Naive B cell (primary cell): ENCODE results near the gene ZNF681. TPM values are rescaled to one million over a fixed set of nuclear protein-coding genes. Genes with fewer than 3 reads are reported as not detected.
"Not testable (repeated sequence)": the region's sequence is repeated elsewhere in the genome, so short reads cannot be mapped to it uniquely, and the experiment has no call there.

Source experiments
- ATAC-seq, 2 donors: fragments of 150-1000 bp; cut with Tn5 transposase; 2 replicates each; pipeline ENCODE4 v1.10.0; 2021; ENCODE audit warnings: low read depth in 2 of 2, mild to moderate bottlenecking in 2 of 2, moderate library complexity in 2 of 2
- DNase-seq: peaks from one replicate; pipeline ENCODE4 v3.0.0; 2022
- H3K27ac Mint-ChIP-seq, 6 donors: one replicate each; pipeline ENCODE4 v1.8.0; 2020 to 2022; ENCODE audit warnings: mild to moderate bottlenecking in 6 of 6, mixed read lengths in 6 of 6, moderate library complexity in 5 of 6, inconsistent platforms in 2 of 6
- H3K27me3 Mint-ChIP-seq, 3 donors: one replicate each; pipeline ENCODE4 v1.8.0; 2021 to 2022; ENCODE audit warnings: mixed read lengths in 3 of 3, mild to moderate bottlenecking in 1 of 3
- H3K36me3 Mint-ChIP-seq, 2 donors: one replicate each; pipeline ENCODE4 v1.8.0; 2020 to 2022; ENCODE audit warnings: mixed read lengths in 2 of 2, inconsistent platforms in 1 of 2, mild to moderate bottlenecking in 1 of 2
- H3K4me1 Mint-ChIP-seq, 3 donors: one replicate each; pipeline ENCODE4 v1.8.0; 2020 to 2022; ENCODE audit warnings: mixed read lengths in 3 of 3, inconsistent platforms in 1 of 3, mild to moderate bottlenecking in 1 of 3, moderate library complexity in 1 of 3
- H3K4me3 Mint-ChIP-seq, 8 donors: one replicate each; pipeline ENCODE4 v1.8.0; 2020 to 2022; ENCODE audit warnings: mild to moderate bottlenecking in 8 of 8, mixed read lengths in 8 of 8, moderate library complexity in 8 of 8, inconsistent platforms in 2 of 8
- H3K9me3 Mint-ChIP-seq, 7 donors: one replicate each; pipeline ENCODE4 v1.8.0; 2020 to 2022; ENCODE audit warnings: mixed read lengths in 7 of 7, mild to moderate bottlenecking in 5 of 7, inconsistent platforms in 2 of 7, moderate library complexity in 1 of 7
- polyA plus RNA-seq, 6 donors: library from polyadenylated mRNA; unstranded; fragments of 300-500 nt; fragmentation: Illumina TruSeq; gene quantifications; one replicate each; pipeline ENCODE4 v1.2.3, GENCODE V29; 2021; ENCODE audit warnings: low read depth in 6 of 6

The ZNF681 gene
- polyA plus RNA-seq, 6 donors from 2014 or later, result 1.0 to 4.3 (median 3.2) TPM

- no peak overlapping the region for H3K27ac Mint-ChIP-seq
- H3K27me3 Mint-ChIP-seq, result peaks cover 0 to 4% (median 0%) of the 10 kb centered on the region in 3 donors
- ATAC-seq (no peak), DNase-seq (no peak)
- H3K36me3 Mint-ChIP-seq, result peaks cover 0 to 6% of the 10 kb centered on the region in 2 donors
- no peak overlapping the region for H3K4me3 Mint-ChIP-seq
- H3K9me3 Mint-ChIP-seq, result peaks cover 0 to 15% (median 4%) of the 10 kb centered on the region in 7 donors
- H3K4me1 Mint-ChIP-seq, result no peaks in the 10 kb centered on the region
Measured at GRCh38 chr19:23709347-23709746, 49.3 kb downstream of the ZNF681 start.

DNA sequence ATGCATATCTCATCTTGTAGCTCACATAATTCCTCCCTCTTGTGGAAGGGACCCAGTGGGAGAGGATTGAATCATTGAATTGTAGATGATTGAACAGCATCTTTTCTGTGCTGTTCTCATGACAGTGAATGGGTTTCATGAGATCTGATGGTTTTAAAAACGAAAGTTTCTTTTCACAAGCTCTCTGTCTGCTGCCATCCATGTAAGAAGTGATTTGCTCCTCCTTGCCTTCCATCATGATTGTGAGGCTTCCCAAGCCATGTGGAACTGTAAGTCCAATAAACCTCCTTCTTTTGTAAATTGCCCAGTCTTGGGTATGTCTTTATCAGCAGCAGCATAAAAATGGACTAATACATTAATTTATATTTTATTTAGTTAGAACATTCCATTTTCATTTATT, 52.0 kb downstream of the ZNF681 start:
- DNase-seq (no peak), ATAC-seq (no peak)
- no peak overlapping the region for H3K4me3 Mint-ChIP-seq
- H3K9me3 Mint-ChIP-seq, result peaks cover 0 to 19% (median 3%) of the 10 kb centered on the region in 7 donors
- peaks cover 0 to 6% of the 10 kb centered on the region in 2 donors for H3K36me3 Mint-ChIP-seq
- H3K27me3 Mint-ChIP-seq, result peaks cover 0 to 8% (median 5%) of the 10 kb centered on the region in 3 donors
- H3K27ac Mint-ChIP-seq, result no peak overlapping the region
- no peaks in the 10 kb centered on the region for H3K4me1 Mint-ChIP-seq

DNA sequence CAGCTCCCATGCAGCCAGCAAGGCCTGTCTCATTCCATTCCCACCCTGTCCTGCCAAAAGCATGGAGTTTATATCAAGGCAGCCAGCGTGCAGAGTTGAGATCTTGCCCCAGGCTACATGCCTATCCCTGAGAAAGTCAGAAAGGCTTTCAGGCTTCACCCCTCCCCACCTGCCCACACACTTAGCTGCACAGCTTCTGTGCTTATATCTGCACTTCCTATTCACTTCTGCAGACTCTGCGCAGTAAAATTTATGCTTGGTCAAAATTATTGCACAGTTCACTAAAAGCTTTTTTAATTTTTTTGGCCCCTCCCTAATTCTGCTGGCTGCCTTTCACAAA, 59.2 kb downstream of the ZNF681 start:
- H3K27ac Mint-ChIP-seq, result no peak overlapping the region
- H3K4me1 Mint-ChIP-seq, result peaks cover 0 to 2% (median 0%) of the 10 kb centered on the region in 3 donors
- no peak overlapping the region for H3K4me3 Mint-ChIP-seq
- ATAC-seq, result no peak
- H3K27me3 Mint-ChIP-seq, result peaks cover 0 to 8% (median 3%) of the 10 kb centered on the region in 3 donors
- DNase-seq, result no peak
- H3K9me3 Mint-ChIP-seq, result peaks cover 0 to 10% (median 4%) of the 10 kb centered on the region in 7 donors
- no peaks in the 10 kb centered on the region for H3K36me3 Mint-ChIP-seq

DNA sequence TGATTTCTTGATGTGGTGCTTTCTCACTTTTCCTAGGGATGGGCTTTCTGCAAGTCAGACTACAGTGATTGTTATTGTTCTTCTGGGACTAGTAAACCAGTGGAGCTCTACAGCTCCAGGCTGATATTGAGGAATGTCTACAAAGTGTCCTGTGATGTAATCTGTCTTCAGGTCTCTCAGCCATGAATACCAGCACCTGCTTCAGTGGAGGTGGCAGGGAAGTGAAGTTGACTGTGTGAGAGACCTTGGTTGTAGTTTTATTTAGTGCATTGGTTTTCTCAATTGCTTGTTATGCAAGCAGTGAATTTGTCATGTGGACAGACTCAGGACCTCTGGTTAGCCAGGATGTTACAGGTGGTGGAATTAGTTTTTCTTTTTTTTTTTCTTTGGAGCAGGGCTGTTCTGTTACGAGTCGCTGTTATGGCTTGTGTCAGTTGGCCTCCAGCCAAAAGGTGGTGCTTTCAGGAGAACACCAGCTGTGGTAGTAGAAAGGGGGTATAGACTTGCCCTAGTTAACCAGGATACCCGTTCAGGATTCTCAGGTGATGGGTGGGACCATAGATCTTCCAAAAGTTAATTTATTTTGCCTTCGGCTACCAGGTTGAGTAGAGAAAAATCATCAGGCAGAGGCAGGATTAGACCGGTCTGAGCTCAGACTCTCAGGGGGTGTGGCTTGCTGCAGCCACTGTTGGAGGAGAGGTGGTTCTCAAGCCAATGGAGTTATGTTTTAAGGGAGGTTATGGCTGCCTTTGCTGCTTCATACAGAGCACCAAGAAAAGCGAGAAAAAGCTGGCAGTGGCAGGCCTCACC, 59.8 kb downstream of the ZNF681 start:
- Mint-ChIP-seq H3K27ac (no peak overlapping the region), H3K4me3 (no peak overlapping the region), H3K36me3 (no peaks in the 10 kb centered on the region), H3K27me3 (peaks cover 0 to 8% (median 0%) of the 10 kb centered on the region in 3 donors), H3K9me3 (peaks cover 0 to 10% (median 4%) of the 10 kb centered on the region in 7 donors), H3K4me1 (peaks cover 0 to 2% (median 0%) of the 10 kb centered on the region in 3 donors)
- no peak for DNase-seq
- ATAC-seq, result no peak

GRCh38 chr19:23692937-23693336, 65.8 kb downstream of the ZNF681 start:
- not testable (repeated sequence) for H3K27me3 Mint-ChIP-seq, H3K27ac Mint-ChIP-seq, H3K4me1 Mint-ChIP-seq, ATAC-seq, H3K4me3 Mint-ChIP-seq, DNase-seq, H3K36me3 Mint-ChIP-seq, H3K9me3 Mint-ChIP-seq

Other genes starting within 250 kb of the ZNF681 start
- gene ZNF675, start 71.7 kb downstream of the ZNF681 start, polyA plus RNA-seq, result 10 to 100 TPM; 23.7 to 50.7 (median 34.7) TPM
- gene ZNF726, start 156.0 kb upstream of the ZNF681 start, polyA plus RNA-seq, result 1 to 10 TPM; 2.3 to 4.0 (median 2.4) TPM